ENCODE results near the gene NUP210L. TPM values are rescaled to one million over a fixed set of nuclear protein-coding genes. Genes with fewer than 3 reads are reported as not detected.

NUP210L gene
- total and polyA plus RNA-seq, 2 experiments from 2014 or later, result 0.11 TPM; not detected in 1

- Histone ChIP-seq H2AFZ (no peak overlapping the region), H3K4me2 (ENCODE audit: unreplicated experiment) (peak overlapping the region; percentile 100), H3K27ac (peak overlapping the region; percentile 17; the same call in 1 of the 2 replicates), H3K9me3 (ENCODE audit: low read depth) (no peaks in the 10 kb centered on the region), H3K9ac (0 out of 2 replicates have a peak overlapping the region, but pooled peaks have one; percentile 12), H4K20me1 (ENCODE audit: insufficient read depth) (peaks cover 53% of the 10 kb centered on the region), H3K27me3 (replicated peaks; ENCODE audit: insufficient read depth) (no peaks in the 10 kb centered on the region), H3K36me3 (ENCODE audit: low read depth) (peaks cover 2% of the 10 kb centered on the region), H3F3A (ENCODE audit: insufficient read depth) (peaks cover 62% of the 10 kb centered on the region), H3K4me3 (peak overlapping the region; percentile 99), H3K9me2 (ENCODE audit: insufficient read depth) (no peaks in the 10 kb centered on the region), H3K79me2 (ENCODE audit: insufficient read depth) (peaks cover 77% of the 10 kb centered on the region), H3K4me1 (ENCODE audit: insufficient read depth) (peaks cover 64% of the 10 kb centered on the region)
- in situ Hi-C loops (cut with MboI), result no loop called here
- TF ChIP-seq EZH2phosphoT487 (IDR thresholded peaks at IDR 0.05; ENCODE audit: insufficient read depth, low read depth) (no peak), EZH2 (IDR thresholded peaks at IDR 0.05; ENCODE audit: insufficient read depth, poor library complexity, severe bottlenecking) (no peak)
- no peak for DNase-seq
- 84 to 86% methylated on average over 3 of the region's 3 CpGs for WGBS, 2 experiments (ENCODE audit: low coverage in 1 of 2, low lambda C conversion rate in 2 of 2, missing lambda C conversion rate in 2 of 2)
Measured at GRCh38 chr1:154179946-154180687, 25.2 kb upstream of the NUP210L start.

GRCh38 chr1:154178911-154179811 lies 24.3 kb upstream of the NUP210L start:
- DNase-seq, result no peak
- H3K79me2 ChIP-seq (ENCODE audit: insufficient read depth), result peaks cover 87% of the 10 kb centered on the region
- peak overlapping the region; percentile 100 for H3K4me2 ChIP-seq (ENCODE audit: unreplicated experiment)
- no peak for TF ChIP-seq EZH2 (IDR thresholded peaks at IDR 0.05; ENCODE audit: insufficient read depth, poor library complexity, severe bottlenecking)
- TF ChIP-seq EZH2phosphoT487 (IDR thresholded peaks at IDR 0.05; ENCODE audit: insufficient read depth, low read depth), result no peak
- peaks cover 64% of the 10 kb centered on the region for H3K4me1 ChIP-seq (ENCODE audit: insufficient read depth)
- no peaks in the 10 kb centered on the region for H3K9me3 ChIP-seq (ENCODE audit: low read depth)
- no peaks in the 10 kb centered on the region for H3K9me2 ChIP-seq (ENCODE audit: insufficient read depth)
- H3K4me3 ChIP-seq, result peak overlapping the region; percentile 99; the same call in 1 of the 2 replicates
- H3K9ac ChIP-seq, result peak overlapping the region; percentile 12; the same call in 1 of the 2 replicates
- no peaks in the 10 kb centered on the region for H3K27me3 ChIP-seq (replicated peaks; ENCODE audit: insufficient read depth)
- in situ Hi-C loops (cut with MboI), result no loop called here
- H3K36me3 ChIP-seq (ENCODE audit: low read depth), result peaks cover 9% of the 10 kb centered on the region
- peaks cover 53% of the 10 kb centered on the region for H4K20me1 ChIP-seq (ENCODE audit: insufficient read depth)
- H3F3A ChIP-seq (ENCODE audit: insufficient read depth), result peaks cover 62% of the 10 kb centered on the region
- H2AFZ ChIP-seq, result no peak overlapping the region
- WGBS, 2 experiments (ENCODE audit: low coverage in 1 of 2, low lambda C conversion rate in 2 of 2, missing lambda C conversion rate in 2 of 2), result 85 to 90% methylated on average over 10 of the region's 10 CpGs
- H3K27ac ChIP-seq, result peak overlapping the region; percentile 17; the same call in 1 of the 2 replicates

GRCh38 chr1:154178013-154178412 lies 23.1 kb upstream of the NUP210L start:
- Histone ChIP-seq H3K4me1 (ENCODE audit: insufficient read depth) (peaks cover 64% of the 10 kb centered on the region), H3K4me2 (ENCODE audit: unreplicated experiment) (peak overlapping the region; percentile 28), H3K27me3 (replicated peaks; ENCODE audit: insufficient read depth) (no peaks in the 10 kb centered on the region), H3K79me2 (ENCODE audit: insufficient read depth) (peaks cover 98% of the 10 kb centered on the region), H3K9me2 (ENCODE audit: insufficient read depth) (no peaks in the 10 kb centered on the region), H2AFZ (no peak overlapping the region), H3K4me3 (no peak overlapping the region), H3K9me3 (ENCODE audit: low read depth) (no peaks in the 10 kb centered on the region), H3F3A (ENCODE audit: insufficient read depth) (peaks cover 62% of the 10 kb centered on the region), H4K20me1 (ENCODE audit: insufficient read depth) (peaks cover 53% of the 10 kb centered on the region), H3K36me3 (ENCODE audit: low read depth) (peaks cover 14% of the 10 kb centered on the region), H3K9ac (no peak overlapping the region), H3K27ac (peak overlapping the region; percentile 29)
- WGBS, 2 experiments (ENCODE audit: low coverage in 1 of 2, low lambda C conversion rate in 2 of 2, missing lambda C conversion rate in 2 of 2), result 46 to 56% methylated on average over 2 of the region's 2 CpGs
- TF ChIP-seq EZH2phosphoT487 (IDR thresholded peaks at IDR 0.05; ENCODE audit: insufficient read depth, low read depth) (no peak), EZH2 (IDR thresholded peaks at IDR 0.05; ENCODE audit: insufficient read depth, poor library complexity, severe bottlenecking) (no peak)
- peak; percentile 24 for DNase-seq
- in situ Hi-C loops (cut with MboI), result no loop called here

- H3K36me3 ChIP-seq (ENCODE audit: low read depth), result peaks cover 31% of the 10 kb centered on the region
- TF ChIP-seq EZH2phosphoT487 (IDR thresholded peaks at IDR 0.05; ENCODE audit: insufficient read depth, low read depth) (no peak), EZH2 (IDR thresholded peaks at IDR 0.05; ENCODE audit: insufficient read depth, poor library complexity, severe bottlenecking) (no peak)
Measured at GRCh38 chr1:154176337-154176736, 21.5 kb upstream of the NUP210L start.

More at GRCh38 chr1:154176337-154176736, 21.5 kb upstream of the NUP210L start:
- Histone ChIP-seq H3F3A (ENCODE audit: insufficient read depth) (peaks cover 51% of the 10 kb centered on the region), H3K79me2 (ENCODE audit: insufficient read depth) (peaks cover 100% of the 10 kb centered on the region), H4K20me1 (ENCODE audit: insufficient read depth) (peaks cover 47% of the 10 kb centered on the region), H3K9ac (no peak overlapping the region), H3K9me3 (ENCODE audit: low read depth) (no peaks in the 10 kb centered on the region), H3K27me3 (replicated peaks; ENCODE audit: insufficient read depth) (no peaks in the 10 kb centered on the region), H2AFZ (no peak overlapping the region), H3K4me1 (ENCODE audit: insufficient read depth) (peaks cover 61% of the 10 kb centered on the region), H3K9me2 (ENCODE audit: insufficient read depth) (no peaks in the 10 kb centered on the region), H3K4me3 (no peak overlapping the region), H3K27ac (peak overlapping the region; percentile 45), H3K4me2 (ENCODE audit: unreplicated experiment) (peak overlapping the region; percentile 32)
- DNase-seq, result peak; percentile 93
- 26 to 27% methylated on average over 2 of the region's 2 CpGs for WGBS, 2 experiments (ENCODE audit: low coverage in 1 of 2, low lambda C conversion rate in 2 of 2, missing lambda C conversion rate in 2 of 2)
- in situ Hi-C loops (cut with MboI), result no loop called here

Data from GM23248 (cell line).